A673 (cell line): ENCODE data around the gene KRTAP10-5. TPM values are rescaled to one million over a fixed set of nuclear protein-coding genes. Genes with fewer than 3 reads are reported as not detected.
"Not testable (repeated sequence)": the region's sequence is repeated elsewhere in the genome, so short reads cannot be mapped to it uniquely, and the experiment has no call there.

Experiments used
- BruUV-seq: library from RNA; stranded (reverse); fragments of 400-500 nt; replicated peaks from 2 replicates; lab custom pipeline; 2021; lab: Mats Ljungman, UMichigan
- CTCF ChIA-PET: fragments of 300-600 bp; sonication (Branson Sonifier 250); formaldehyde crosslinking; loops from one replicate; lab custom pipeline; 2022; ENCODE audit warnings: antibody characterized with exemption; lab: Charles Lee
- POLR2A ChIA-PET: fragments of 300-600 bp; sonication (Branson Sonifier 250); formaldehyde crosslinking; loops from one replicate; lab custom pipeline; 2022; ENCODE audit warnings: antibody characterized with exemption; ENCODE audit not compliant: low non-redundant PET; lab: Charles Lee
- DNase-seq: peaks from one replicate; pipeline ENCODE4 v3.0.0-alpha.2; 2015; ENCODE audit warnings: low spot score
- H3K27ac ChIP-seq: fragments of 200-600 bp; sonication (generic); 2 replicates; pipeline ENCODE4 v1.5.1; 2016; ENCODE audit warnings: mixed run types, low read depth, mild to moderate bottlenecking, mixed read lengths, antibody characterized with exemption, low read length; ENCODE audit not compliant: poor library complexity, severe bottlenecking
- H3K27me3 ChIP-seq: fragments of 200-600 bp; sonication (generic); replicated peaks from 2 replicates; pipeline ENCODE4 v1.6.1; 2017; ENCODE audit warnings: mixed run types, low read depth, mild to moderate bottlenecking, mixed read lengths, antibody characterized with exemption, low read length; ENCODE audit not compliant: insufficient read depth, poor library complexity
- H3K36me3 ChIP-seq: fragments of 200-600 bp; sonication (generic); 2 replicates; pipeline ENCODE4 v1.6.1; 2016; ENCODE audit warnings: mixed run types, mild to moderate bottlenecking, mixed read lengths, antibody characterized with exemption, low read length; ENCODE audit not compliant: insufficient read depth, poor library complexity, severe bottlenecking
- H3K4me1 ChIP-seq: fragments of 200-600 bp; sonication (generic); 2 replicates; pipeline ENCODE4 v1.6.1; 2017; ENCODE audit warnings: mixed run types, mild to moderate bottlenecking, mixed read lengths, antibody characterized with exemption, low read length; ENCODE audit not compliant: insufficient read depth, poor library complexity, severe bottlenecking
- H3K4me3 ChIP-seq: fragments of 200-600 bp; sonication (generic); 2 replicates; pipeline ENCODE4 v1.5.1; 2016; ENCODE audit warnings: low read depth, mixed run types, mild to moderate bottlenecking, mixed read lengths, low read length; ENCODE audit not compliant: poor library complexity, severe bottlenecking
- H3K9me3 ChIP-seq: fragments of 200-600 bp; sonication (generic); 2 replicates; pipeline ENCODE4 v1.6.1; 2016; ENCODE audit warnings: mixed run types, low read depth, mild to moderate bottlenecking, mixed read lengths, antibody characterized with exemption, low read length; ENCODE audit not compliant: poor library complexity, severe bottlenecking
- EZH2 ChIP-seq: fragments of 200-600 bp; sonication (generic); IDR thresholded peaks from 2 replicates; pipeline ENCODE4 v1.6.1; 2017; ENCODE audit warnings: borderline replicate concordance, low read depth, mild to moderate bottlenecking, mixed read lengths, antibody characterized with exemption, low read length; ENCODE audit not compliant: poor library complexity, severe bottlenecking
- intact Hi-C: fragments of 100-400 bp; cut with micrococcal nuclease; formaldehyde crosslinking; loops from one replicate; pipeline ENCODE4 v1.10.0; 2022; ENCODE audit not compliant: unreplicated experiment
- total RNA-seq: library from RNA; stranded (reverse); gene quantifications from 2 replicates; pipeline ENCODE4 v1.2.3, GENCODE V29; 2021
- TF ChIP-seq, protein P1 (sequence below): fragments of 300-800, 200-600 bp; sonication (generic); conservative IDR thresholded peaks from 2 replicates; pipeline ENCODE4 v1.5.1; 2017; ENCODE audit warnings: low read depth, mild to moderate bottlenecking, antibody characterized with exemption, low read length, moderate library complexity, mixed read lengths

The KRTAP10-5 gene
- total RNA-seq, 1 experiment from 2014 or later: not detected

DNA sequence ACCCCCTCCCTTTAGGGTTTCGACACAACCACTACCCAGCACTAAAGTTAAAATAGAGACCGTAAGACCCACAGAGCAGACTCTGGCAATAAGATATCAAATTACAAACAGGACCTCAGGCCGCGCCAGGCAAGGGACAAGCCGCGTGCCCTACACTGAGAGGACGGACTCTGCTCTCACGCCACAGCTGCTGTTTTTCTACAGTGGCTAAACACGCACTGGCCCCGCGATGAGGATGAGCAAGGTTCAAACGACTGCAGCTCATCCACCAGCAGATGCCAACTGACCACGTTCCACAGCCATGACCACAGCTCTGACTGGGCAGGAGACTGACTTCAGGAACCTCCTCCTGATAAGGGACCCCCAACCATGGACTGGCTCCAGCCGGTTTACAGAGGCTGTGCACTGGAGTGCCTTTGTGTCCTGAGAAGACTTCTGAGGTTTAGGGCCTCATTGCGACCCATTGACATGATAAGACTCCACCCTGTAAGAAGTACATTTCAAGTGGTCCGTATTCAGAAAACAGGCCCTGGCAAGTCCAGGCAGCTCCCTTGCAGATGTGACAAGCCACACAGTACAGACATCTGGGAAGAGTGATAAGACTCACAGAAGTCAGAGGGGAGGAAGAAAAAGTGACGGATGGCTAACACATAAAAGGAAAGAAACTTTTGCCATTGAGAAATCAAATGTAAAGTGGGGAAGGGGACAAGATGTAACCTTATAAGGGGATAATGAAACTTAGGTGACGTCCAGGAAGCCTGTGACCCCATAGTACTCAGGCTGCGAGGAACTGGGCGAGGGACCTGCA lies 13.4 kb upstream of the KRTAP10-5 start:
- no peak overlapping the region for H3K4me3 ChIP-seq
- TF ChIP-seq EZH2: no peak
- TF ChIP-seq, protein P1, sequence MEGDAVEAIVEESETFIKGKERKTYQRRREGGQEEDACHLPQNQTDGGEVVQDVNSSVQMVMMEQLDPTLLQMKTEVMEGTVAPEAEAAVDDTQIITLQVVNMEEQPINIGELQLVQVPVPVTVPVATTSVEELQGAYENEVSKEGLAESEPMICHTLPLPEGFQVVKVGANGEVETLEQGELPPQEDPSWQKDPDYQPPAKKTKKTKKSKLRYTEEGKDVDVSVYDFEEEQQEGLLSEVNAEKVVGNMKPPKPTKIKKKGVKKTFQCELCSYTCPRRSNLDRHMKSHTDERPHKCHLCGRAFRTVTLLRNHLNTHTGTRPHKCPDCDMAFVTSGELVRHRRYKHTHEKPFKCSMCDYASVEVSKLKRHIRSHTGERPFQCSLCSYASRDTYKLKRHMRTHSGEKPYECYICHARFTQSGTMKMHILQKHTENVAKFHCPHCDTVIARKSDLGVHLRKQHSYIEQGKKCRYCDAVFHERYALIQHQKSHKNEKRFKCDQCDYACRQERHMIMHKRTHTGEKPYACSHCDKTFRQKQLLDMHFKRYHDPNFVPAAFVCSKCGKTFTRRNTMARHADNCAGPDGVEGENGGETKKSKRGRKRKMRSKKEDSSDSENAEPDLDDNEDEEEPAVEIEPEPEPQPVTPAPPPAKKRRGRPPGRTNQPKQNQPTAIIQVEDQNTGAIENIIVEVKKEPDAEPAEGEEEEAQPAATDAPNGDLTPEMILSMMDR: no peak
- ChIA-PET CTCF (no interaction called here), POLR2A (no interaction called here)
- no peaks in the 10 kb centered on the region for H3K27me3 ChIP-seq
- no TSS peak for BruUV-seq
- H3K4me1 ChIP-seq: no peaks in the 10 kb centered on the region
- H3K9me3 ChIP-seq: peaks cover 2% of the 10 kb centered on the region
- H3K36me3 ChIP-seq: no peaks in the 10 kb centered on the region
- H3K27ac ChIP-seq: no peak overlapping the region
- no peak for DNase-seq
- intact Hi-C loops: no loop called here

DNA sequence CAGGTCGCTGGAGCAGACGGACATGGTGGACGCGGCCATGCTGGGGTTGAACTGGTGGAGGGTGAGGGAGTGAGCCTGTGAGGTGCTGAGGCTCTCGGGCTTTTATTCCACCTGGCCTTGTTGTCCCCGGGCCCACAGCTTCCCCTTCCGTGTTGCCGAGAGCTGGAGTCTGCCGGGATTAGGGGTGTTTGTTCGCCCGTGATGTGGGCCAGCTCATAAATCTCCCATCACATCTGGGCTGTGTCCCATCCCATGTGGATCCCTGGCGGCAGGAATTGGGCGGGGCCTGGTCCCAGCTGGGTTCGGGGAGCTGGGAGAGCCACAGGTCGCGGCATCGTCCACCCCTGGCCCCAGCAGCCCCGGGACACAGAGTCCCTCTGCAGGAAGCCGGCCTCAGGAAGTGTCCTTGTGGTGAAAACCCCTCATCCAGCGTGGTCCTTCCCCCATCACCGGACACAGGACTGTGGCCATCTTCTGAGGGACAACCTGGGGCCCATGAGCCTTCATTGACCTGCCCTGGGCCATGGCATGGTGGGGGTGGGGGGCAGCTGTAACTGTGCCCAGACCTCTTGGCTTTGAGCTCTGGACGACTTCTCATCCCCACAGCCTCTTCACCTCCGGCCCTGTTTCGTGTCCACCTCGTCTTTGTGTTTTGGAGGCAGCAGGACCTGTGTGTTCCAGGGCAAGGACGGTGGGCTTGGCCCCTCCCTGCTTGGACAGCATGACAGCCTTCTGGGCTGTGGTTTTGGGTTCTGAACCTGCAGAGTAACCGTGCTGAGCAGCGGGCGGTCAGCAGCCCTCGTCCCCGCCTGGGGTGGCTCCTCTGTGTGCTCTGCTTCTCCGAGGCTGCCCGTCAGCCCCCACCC lies 12.3 kb upstream of the KRTAP10-5 start, which contains the start of gene KRTAP10-6:
Gene KRTAP10-6 (minus strand): TSS at position 60 of the 866 bp plus-strand sequence. CDS start 21 bp downstream, at position 39.
- no peak within 1 kb of the TSS for H3K27ac ChIP-seq
- POLR2A ChIA-PET: no interaction called here

DNA sequence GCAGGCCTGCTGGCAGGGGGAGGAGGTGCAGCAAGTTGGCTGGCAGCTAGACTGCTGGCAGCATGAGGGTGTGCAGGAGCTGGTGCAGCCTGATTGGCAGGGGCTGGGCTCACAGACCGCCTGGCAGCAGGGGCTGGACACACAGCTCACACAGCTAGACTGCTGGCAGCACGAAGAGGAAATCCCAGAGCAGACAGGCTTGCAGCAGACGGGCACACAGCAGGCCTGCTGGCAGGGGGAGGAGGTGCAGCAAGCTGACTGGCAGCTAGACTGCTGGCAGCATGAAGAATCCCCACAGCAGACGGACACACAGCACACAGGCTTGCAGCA lies 11.4 kb upstream of the KRTAP10-5 start:
- BruUV-seq, intact Hi-C loops, H3K27me3 ChIP-seq, H3K4me3 ChIP-seq, H3K4me1 ChIP-seq, POLR2A ChIA-PET, H3K27ac ChIP-seq, H3K36me3 ChIP-seq, H3K9me3 ChIP-seq: not testable (repeated sequence)
- DNase-seq: peak; percentile 22
- CTCF ChIA-PET: interaction anchor here (1.2 kb wide), 1 partner anchor 81 kb away, joined by 3 read pairs; no protein-coding TSS in a partner anchor

More for the DNA sequence above, 12.3 kb upstream of the KRTAP10-5 start, which contains the start of gene KRTAP10-6:
- no TSS peak for BruUV-seq
- no peaks in the 10 kb centered on the region for H3K4me1 ChIP-seq
- intact Hi-C loops: no loop called here
- no peaks in the 10 kb centered on the region for H3K9me3 ChIP-seq
- no peaks in the 10 kb centered on the region for H3K27me3 ChIP-seq
- H3K4me3 ChIP-seq: no peak within 1 kb of the TSS
- CTCF ChIA-PET: no interaction called here
- H3K36me3 ChIP-seq: no peaks in the 10 kb centered on the region
- TF ChIP-seq, protein P1: no peak
- no peak for TF ChIP-seq EZH2
- DNase-seq: no peak

DNA sequence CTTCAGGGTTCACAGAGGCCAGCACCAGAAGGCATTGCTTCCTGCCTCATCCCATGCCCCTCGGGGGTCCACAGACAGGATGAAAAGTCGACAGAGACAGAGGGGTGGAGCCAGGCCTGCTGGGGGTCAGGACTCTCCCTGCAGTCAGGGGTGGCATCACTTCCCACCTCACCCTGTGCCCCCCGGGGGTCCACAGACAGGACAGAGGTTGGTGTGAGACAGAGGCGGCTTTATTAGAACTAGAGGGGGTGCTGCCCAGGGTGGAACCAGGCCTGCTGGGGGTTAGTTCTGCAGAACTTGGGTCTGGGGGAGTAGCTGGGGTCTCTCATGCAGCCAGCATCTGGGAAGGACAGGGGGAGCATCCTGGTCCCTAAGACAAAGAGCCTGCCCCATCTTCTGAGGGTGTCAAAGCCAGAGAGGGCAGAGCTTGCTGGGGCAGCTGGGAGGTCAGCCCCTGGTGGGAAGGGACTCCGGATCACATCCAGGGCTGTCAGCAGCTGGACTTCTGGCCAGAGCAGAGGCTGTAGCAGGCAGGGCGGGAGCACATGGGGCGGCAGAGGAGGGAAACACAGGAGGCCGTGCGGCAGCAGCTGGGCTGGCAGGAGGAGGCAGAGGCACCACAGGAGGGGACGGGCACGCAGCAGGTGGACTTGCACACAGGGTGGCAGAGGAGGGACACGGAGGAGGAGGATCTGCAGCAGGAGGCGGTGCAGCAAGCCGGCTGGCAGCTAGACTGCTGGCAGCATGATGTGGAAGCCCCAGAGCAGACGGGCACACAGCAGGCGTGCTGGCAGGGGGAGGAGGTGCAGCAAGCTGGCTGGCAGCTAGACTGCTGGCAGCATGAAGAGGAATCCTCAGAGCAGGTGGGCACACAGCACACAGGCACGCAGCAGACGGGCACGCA lies 10.7 kb upstream of the KRTAP10-5 start:
- POLR2A ChIA-PET, H3K4me3 ChIP-seq, H3K27me3 ChIP-seq, DNase-seq, H3K27ac ChIP-seq, H3K4me1 ChIP-seq, H3K9me3 ChIP-seq, H3K36me3 ChIP-seq, intact Hi-C loops, BruUV-seq: not testable (repeated sequence)
- CTCF ChIA-PET: interaction anchor here (1.2 kb wide), 1 partner anchor 80 kb away, joined by 3 read pairs; no protein-coding TSS in a partner anchor
